Activated CD4-positive, alpha-beta T cell treated with anti-CD3 and anti-CD28 coated beads, Interleukin-2, amount 50 U/mL, for 16 hours (primary cell): ENCODE data around the gene AOAH.
A peak's percentile ranks its signal among the peaks of the same experiment; 100 is the strongest.

ENCODE experiments used
- DNase-seq: peaks from one replicate; pipeline ENCODE4 v3.0.0-alpha.2; 2020

AOAH gene

GRCh38 chr7:36626111-36626510 lies 98.2 kb downstream of the AOAH start:
- no peak for DNase-seq

- DNase-seq, result no peak
Observed at GRCh38 chr7:36625247-36625646, 99.0 kb downstream of the AOAH start.

GRCh38 chr7:36623247-36623646 lies 101.0 kb downstream of the AOAH start:
- no peak for DNase-seq

DNA sequence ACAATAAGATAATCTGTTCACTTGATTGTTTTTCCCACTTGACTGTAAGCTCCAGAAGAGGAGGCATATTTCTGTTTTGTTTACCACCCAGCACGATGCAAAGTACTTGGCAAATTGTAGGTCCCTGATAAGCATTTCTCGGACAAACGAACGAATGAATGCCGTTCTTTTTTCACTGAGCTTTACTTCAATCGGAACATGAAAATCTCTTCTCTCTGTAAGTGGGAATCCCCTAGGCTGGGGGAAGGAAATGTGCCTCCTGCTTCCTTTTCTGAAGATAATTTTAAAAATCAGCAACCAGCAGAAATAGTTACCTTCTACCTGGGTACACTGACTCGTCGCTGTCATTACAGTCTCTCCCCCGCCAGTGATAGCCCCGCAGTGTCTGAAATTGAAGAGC lies 102.9 kb downstream of the AOAH start:
- DNase-seq, result no peak

GRCh38 chr7:36620166-36620708 lies 104.1 kb downstream of the AOAH start:
- no peak for DNase-seq

GRCh38 chr7:36617408-36617807 lies 106.9 kb downstream of the AOAH start:
- no peak for DNase-seq

GRCh38 chr7:36615852-36616540 lies 108.3 kb downstream of the AOAH start:
- no peak for DNase-seq

- no peak for DNase-seq
Observed at GRCh38 chr7:36614959-36615358, 109.3 kb downstream of the AOAH start.

DNA sequence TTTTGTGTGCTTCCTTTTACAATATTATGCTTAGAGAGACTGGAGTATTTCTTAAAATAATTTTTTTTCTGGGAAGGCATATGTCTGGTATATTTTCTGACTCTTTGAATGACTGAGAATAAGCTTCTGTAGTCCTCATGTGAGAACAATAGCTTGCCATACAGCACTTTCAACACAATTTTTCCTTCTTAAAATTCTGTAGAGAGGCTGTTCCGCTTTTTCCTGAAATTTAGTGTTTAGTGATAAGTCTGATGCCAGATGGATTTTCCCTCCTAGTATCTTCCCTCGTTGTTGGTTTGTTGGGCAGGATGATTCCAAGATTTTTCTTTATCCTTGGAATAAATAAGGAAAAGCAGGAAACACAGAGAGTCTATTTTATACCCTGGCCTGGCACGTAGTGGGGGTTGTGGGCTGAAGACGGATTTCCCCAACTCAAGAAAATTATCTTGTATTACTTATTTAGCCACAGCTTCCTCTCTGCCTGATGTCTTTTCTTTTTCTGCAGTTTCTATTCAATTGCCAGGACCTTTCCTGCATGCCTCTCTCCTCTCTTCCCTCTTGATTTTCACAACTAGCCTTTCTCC lies 111.2 kb downstream of the AOAH start:
- DNase-seq, result no peak

DNA sequence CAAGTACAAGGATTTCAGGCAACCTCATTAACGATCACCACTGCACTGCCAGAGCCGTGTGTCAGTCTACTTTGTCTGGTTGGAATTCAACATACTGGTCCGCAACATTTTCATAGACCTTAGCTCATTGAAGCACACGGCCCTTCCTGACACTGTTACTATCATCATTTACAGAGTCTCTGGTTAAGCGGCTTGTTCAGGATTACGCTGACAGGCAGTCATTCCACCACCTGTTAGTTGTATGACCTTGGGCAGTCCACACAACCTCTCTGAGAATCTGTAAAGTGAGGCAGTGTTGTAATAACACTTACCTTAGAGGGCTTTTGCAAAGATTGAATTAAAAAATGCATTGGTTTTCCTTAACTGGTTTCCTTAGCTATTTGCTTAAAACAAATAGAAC lies 112.6 kb downstream of the AOAH start:
- no peak for DNase-seq

GRCh38 chr7:36607721-36608095 lies 116.6 kb downstream of the AOAH start:
- DNase-seq, result no peak

DNA sequence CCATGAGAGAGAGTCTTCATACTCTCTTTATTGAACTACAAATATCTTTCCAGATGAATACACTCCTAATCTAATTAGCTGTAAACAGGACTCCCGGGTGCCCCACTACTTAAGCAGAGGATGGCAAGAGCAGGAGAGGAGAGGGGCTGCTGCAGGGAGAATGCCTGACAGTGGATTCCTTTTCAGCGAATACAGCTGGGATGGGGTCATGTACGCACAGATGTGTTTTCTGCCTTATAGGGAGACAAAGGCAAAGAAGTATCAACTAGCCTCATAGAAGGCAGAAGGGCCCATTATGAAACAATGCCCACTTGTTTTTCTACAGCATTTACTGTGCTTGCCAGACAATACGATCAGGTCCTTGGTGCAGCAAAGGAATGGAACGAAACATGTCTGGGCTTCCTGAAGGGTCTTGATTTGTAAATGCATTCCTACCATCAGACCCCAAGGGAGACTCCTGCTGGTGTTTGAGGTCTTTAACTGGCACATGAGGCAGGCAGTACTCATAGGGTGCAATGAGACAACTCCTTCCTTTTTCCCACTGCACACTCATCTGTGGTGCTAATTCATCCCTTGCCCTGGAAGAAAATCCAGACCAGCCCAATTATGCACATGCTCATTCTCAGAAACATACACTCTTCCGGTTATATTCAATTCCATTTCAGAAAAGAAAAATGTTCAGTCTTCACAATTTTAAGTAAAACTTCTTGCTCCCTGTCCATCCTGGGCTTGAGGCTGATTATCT lies 117.1 kb downstream of the AOAH start:
- DNase-seq, result no peak

GRCh38 chr7:36606153-36606975 lies 117.9 kb downstream of the AOAH start:
- no peak for DNase-seq

GRCh38 chr7:36605261-36606051 lies 118.8 kb downstream of the AOAH start:
- no peak for DNase-seq

- DNase-seq, result no peak
Observed at GRCh38 chr7:36604806-36605205, 119.5 kb downstream of the AOAH start.

DNA sequence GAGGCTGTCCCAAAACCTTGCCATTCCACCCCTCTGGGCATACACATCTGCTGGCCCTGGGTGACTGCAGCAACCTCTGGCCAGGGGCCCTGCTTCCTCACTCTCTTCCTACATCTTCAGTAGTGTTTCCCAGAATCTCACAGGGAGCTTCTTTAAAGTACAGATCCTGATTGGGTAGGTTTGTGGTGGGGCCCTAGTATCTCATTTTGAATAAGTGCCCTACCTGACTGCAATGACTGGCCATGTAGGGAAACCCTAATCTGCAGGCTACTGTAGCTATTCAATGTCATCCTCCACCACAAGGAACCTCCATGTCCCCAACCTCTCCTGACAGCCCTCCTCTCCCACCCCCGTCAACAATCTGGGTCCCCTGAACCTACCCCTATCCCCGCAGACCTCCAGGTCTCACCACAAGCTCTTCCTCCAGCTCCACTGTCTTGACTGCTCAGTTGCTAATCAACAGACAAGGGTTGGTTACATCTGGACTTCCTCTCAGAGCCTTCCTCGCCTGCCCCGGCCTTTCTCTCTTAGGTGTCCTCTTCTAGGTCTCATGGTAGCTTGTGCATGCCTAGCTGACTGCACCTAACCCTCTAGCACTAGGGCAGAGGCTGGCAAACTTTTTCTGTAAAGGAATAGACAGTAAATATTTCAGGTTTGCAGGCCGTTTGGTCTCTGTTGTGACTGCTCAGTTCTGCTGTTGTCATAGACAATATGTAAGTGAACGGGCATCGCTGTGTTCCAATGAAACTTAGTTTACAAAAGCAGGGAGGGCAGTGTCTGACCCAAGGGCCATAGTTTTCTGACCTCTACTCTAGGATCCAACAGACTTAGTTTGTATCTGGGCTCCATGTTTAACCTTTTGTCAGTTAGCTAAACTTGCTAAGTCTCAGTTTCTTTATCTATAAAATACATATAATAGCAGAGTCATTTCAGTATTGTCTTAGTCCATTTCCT lies 121.1 kb downstream of the AOAH start:
- peak; percentile 75 for DNase-seq

GRCh38 chr7:36602511-36602910 lies 121.8 kb downstream of the AOAH start:
- DNase-seq, result peak; percentile 60

DNA sequence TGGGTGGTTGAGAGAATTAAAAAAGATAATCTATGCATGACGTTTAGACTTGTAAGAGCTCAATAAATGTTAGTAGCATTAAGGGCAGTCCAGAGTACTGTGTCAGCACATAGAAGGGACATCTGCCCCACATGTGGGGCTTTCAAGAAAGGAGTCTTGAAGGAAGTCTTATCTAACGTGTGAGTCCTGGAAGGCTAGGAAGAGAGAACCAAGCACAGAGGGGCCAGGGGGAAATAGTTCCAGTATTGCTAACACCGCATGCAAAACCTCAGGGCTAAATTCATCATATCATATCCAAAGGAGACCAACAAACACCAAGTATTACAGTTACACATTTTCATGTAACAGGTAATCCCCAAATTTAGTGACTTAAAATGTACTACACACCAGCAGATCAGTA lies 122.7 kb downstream of the AOAH start:
- peak; percentile 56 for DNase-seq

GRCh38 chr7:36600869-36601530 lies 123.3 kb downstream of the AOAH start:
- peak; percentile 82 for DNase-seq

- DNase-seq, result no peak
Observed at GRCh38 chr7:36600314-36600682, 124.0 kb downstream of the AOAH start.
